ENCODE data around the gene GIPC2. TPM values are rescaled to one million over a fixed set of nuclear protein-coding genes. Genes with fewer than 3 reads are reported as not detected.

GIPC2 gene
- polyA plus RNA-seq, 3 donors: not detected

DNA sequence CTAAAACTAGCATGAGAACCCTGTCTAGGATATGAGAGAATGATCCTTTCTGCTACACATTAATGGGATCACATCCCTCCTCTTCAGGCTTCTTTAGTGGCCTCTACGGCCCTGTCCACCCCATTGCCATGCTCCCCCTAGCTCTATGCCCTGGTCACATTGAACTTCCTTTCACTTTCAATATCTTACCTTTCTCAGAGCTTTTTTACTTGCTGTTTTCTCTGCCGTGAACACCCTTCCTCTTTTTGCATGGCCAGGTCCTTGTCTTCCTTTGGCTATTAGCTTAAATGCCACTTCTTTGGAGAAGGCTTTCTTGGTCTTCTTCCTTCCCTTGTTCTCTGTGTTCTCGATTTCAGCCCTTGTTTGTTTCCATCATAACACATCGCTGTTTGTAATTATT is 97.4 kb downstream of the GIPC2 start:
- Histone ChIP-seq H3K4me3 (replicated peaks in 1 of 3; ENCODE audit: low read depth in 2 of 3, low read length in 3 of 3) (peak overlapping the region in 1 of 3 experiments; percentile 31), H3K27me3 (ENCODE audit: control insufficient read depth in 2 of 2, insufficient read depth in 2 of 2, low read length in 2 of 2) (no peaks in the 10 kb centered on the region), H3K27ac (ENCODE audit: low read depth in 1 of 2, low read length in 2 of 2) (no peak overlapping the region), H3K79me2 (ENCODE audit: insufficient read depth, low read length) (no peaks in the 10 kb centered on the region), H4K20me1 (ENCODE audit: insufficient read depth, low read length) (no peaks in the 10 kb centered on the region), H3K9me3 (replicated peaks in 1 of 2; ENCODE audit: control insufficient read depth in 1 of 2, insufficient read depth in 1 of 2, low read length in 2 of 2) (no peaks in the 10 kb centered on the region), H2AFZ (ENCODE audit: insufficient read depth, low read depth, low read length, poor library complexity, severe bottlenecking) (peak overlapping the region; percentile 56), H3K4me2 (replicated peaks; ENCODE audit: extremely low read depth, low read length, poor library complexity, severe bottlenecking) (peak overlapping the region; percentile 24), H3K9ac (ENCODE audit: insufficient read depth, low read length, poor library complexity, severe bottlenecking) (peak overlapping the region; percentile 16), H3K36me3 (replicated peaks in 1 of 2; ENCODE audit: control insufficient read depth in 1 of 2, insufficient read depth in 2 of 2, low read length in 2 of 2) (no peaks in the 10 kb centered on the region), H3K4me1 (ENCODE audit: control insufficient read depth in 1 of 2, insufficient read depth in 2 of 2, low read length in 2 of 2) (no peaks in the 10 kb centered on the region)
- intact Hi-C loops (cut with micrococcal nuclease): no loop called here
- TF ChIP-seq, protein P1, sequence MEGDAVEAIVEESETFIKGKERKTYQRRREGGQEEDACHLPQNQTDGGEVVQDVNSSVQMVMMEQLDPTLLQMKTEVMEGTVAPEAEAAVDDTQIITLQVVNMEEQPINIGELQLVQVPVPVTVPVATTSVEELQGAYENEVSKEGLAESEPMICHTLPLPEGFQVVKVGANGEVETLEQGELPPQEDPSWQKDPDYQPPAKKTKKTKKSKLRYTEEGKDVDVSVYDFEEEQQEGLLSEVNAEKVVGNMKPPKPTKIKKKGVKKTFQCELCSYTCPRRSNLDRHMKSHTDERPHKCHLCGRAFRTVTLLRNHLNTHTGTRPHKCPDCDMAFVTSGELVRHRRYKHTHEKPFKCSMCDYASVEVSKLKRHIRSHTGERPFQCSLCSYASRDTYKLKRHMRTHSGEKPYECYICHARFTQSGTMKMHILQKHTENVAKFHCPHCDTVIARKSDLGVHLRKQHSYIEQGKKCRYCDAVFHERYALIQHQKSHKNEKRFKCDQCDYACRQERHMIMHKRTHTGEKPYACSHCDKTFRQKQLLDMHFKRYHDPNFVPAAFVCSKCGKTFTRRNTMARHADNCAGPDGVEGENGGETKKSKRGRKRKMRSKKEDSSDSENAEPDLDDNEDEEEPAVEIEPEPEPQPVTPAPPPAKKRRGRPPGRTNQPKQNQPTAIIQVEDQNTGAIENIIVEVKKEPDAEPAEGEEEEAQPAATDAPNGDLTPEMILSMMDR (IDR thresholded peaks at IDR 0.05): no peak
- Mint-ChIP-seq H3K36me3 (no peaks in the 10 kb centered on the region), H3K9me3 (no peaks in the 10 kb centered on the region), H3K27ac (peak overlapping the region in 2 of 7 donors; percentile 15 to 52), H3K27me3 (ENCODE audit: low read depth in 3 of 3) (peaks cover 0 to 4% (median 0%) of the 10 kb centered on the region in 3 donors), H3K4me1 (peaks cover 8% of the 10 kb centered on the region), H3K4me3 (peak overlapping the region; percentile 67)
- peak in 1 of 3 donors; percentile 6 for DNase-seq
- WGBS (ENCODE audit: insufficient coverage): 0% methylated on average over 2 of the region's 4 CpGs

DNA sequence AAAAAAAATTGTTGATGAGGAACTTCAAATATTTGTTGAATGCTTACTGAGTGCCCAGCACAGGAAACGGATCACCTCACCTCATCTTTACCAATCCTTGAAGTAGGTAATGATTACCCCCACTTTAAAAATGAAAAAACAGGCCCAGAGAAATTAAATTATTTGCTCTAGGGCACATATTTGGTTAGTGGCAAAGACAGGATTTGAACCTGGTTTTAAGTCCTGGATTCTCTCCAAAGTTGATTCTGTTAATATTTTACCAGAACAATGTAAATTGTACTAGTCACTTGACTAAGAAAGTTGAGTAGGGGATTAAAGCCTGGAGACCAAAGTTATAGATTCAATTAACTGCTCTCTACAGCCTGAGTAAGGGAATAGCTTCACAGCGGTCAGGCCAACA is 97.9 kb downstream of the GIPC2 start:
- Mint-ChIP-seq H3K9me3 (no peaks in the 10 kb centered on the region), H3K4me1 (peaks cover 8% of the 10 kb centered on the region), H3K27ac (no peak overlapping the region), H3K27me3 (ENCODE audit: low read depth in 3 of 3) (peaks cover 0 to 4% (median 4%) of the 10 kb centered on the region in 3 donors), H3K4me3 (no peak overlapping the region), H3K36me3 (no peaks in the 10 kb centered on the region)
- Histone ChIP-seq H3K4me3 (replicated peaks in 1 of 3; ENCODE audit: low read depth in 2 of 3, low read length in 3 of 3) (no peak overlapping the region), H3K9me3 (replicated peaks in 1 of 2; ENCODE audit: control insufficient read depth in 1 of 2, insufficient read depth in 1 of 2, low read length in 2 of 2) (no peaks in the 10 kb centered on the region), H3K27me3 (ENCODE audit: control insufficient read depth in 2 of 2, insufficient read depth in 2 of 2, low read length in 2 of 2) (no peaks in the 10 kb centered on the region), H3K36me3 (replicated peaks in 1 of 2; ENCODE audit: control insufficient read depth in 1 of 2, insufficient read depth in 2 of 2, low read length in 2 of 2) (no peaks in the 10 kb centered on the region), H4K20me1 (ENCODE audit: insufficient read depth, low read length) (no peaks in the 10 kb centered on the region), H2AFZ (ENCODE audit: insufficient read depth, low read depth, low read length, poor library complexity, severe bottlenecking) (peak overlapping the region; percentile 56), H3K9ac (ENCODE audit: insufficient read depth, low read length, poor library complexity, severe bottlenecking) (no peak overlapping the region), H3K79me2 (ENCODE audit: insufficient read depth, low read length) (no peaks in the 10 kb centered on the region), H3K27ac (ENCODE audit: low read depth in 1 of 2, low read length in 2 of 2) (no peak overlapping the region), H3K4me2 (replicated peaks; ENCODE audit: extremely low read depth, low read length, poor library complexity, severe bottlenecking) (no peak overlapping the region), H3K4me1 (ENCODE audit: control insufficient read depth in 1 of 2, insufficient read depth in 2 of 2, low read length in 2 of 2) (no peaks in the 10 kb centered on the region)
- intact Hi-C loops (cut with micrococcal nuclease): no loop called here
- no peak for DNase-seq
- no CpG with 5 or more reads among the region's 2 CpGs for WGBS (ENCODE audit: insufficient coverage)
- TF ChIP-seq, protein P1 (IDR thresholded peaks at IDR 0.05): no peak
